ENCODE measurements around the gene METAP2.

GRCh38 chr12:95481888-95482287, 7.9 kb downstream of the METAP2 start:
- TF ChIP-seq REST (IDR thresholded peaks at IDR 0.05; ENCODE audit: insufficient read depth in 1 of 2, low read depth in 2 of 2, low read length in 2 of 2) (no peak), TAF1 (IDR thresholded peaks at IDR 0.05; ENCODE audit: borderline replicate concordance, insufficient read depth, low read length) (no peak), POLR2AphosphoS5 (IDR thresholded peaks at IDR 0.05; ENCODE audit: low read depth, low read length) (no peak), SIN3A (IDR thresholded peaks at IDR 0.05; ENCODE audit: borderline replicate concordance, insufficient read depth, low read length) (no peak)
